Islet of Langerhans (tissue), 1 donor: ENCODE results near the gene DHRS12.

Experiments
- FAIRE-seq: peaks from one replicate; lab custom pipeline; 2011; peaks lifted over from hg19 to GRCh38; lab: Jason Lieb, UNC

Gene DHRS12

DNA sequence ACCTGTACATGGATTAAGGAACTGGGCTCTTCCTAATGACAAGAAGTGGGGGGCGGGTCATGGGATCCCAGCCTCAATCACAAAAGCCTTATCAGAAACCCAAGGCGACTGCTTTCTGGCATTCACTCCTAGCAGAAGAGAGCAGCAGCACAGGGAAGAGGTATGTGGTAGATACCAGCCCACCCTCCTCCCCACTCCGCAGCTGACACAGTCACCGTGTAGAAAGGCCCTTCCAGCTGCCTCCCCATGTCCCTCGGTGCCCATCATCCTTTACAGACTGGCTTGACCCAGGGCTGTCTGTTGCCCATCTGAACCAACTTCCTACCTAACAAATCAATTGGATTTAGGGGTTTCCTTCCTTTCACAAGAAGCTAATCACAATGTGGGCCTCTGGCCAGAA lies 3.1 kb upstream of the DHRS12 start:
- FAIRE-seq = no peak

DNA sequence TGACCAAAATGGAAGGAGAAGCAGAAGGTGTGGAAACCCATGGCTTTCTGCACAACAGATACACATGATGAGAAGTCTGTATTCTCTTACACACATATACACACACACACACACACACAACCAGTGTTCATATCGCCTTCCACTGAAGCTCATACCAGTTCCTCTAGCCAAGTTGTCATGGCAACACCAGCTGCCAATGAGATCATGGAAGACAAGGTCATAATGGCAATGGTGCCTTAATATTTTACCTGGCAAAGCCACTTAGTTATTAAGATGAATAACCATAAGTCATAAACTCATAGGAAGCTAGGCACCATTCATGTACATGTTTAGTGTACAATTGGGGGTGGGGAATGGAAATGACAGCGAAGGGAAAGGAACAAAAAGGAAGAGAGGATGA lies 2.6 kb upstream of the DHRS12 start:
- FAIRE-seq = peak; percentile 13

DNA sequence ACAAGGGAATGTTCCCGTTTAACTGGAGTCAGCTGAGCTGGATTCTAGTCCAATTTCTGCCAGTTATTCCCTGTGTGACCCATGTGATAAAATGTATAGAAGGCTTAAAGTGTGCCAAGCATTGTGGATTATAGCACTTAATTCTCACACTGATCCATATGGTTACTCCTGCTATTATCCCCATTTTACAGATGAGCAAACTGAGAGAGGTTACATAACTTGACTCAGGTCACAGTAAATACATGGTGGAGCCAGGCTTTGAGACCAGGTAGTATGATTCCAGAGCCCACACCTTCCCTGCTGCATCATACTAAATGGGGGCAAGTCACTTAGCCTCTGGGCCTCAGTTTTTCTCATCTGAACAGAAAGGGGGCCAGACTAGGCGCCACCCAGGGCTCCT lies 2.0 kb upstream of the DHRS12 start:
- FAIRE-seq = no peak

DNA sequence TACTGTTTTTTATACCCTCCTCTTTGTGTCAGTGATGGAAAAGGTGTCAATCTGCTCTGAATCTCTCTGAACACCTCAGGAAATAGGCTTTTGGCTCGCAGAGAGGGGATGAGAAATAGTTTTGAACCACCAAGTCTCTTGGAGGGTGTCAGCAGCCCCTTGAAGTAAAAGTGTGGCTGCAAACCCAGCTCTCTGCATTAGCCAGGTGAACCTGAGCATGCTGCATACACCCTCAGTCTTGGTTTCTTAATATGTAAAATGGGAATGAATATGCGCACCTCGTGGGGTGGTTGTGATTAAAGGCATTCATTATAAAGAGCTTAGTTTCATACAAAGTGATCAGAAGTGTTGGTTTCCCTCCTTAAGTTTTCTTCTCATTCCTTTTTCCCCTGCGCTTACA lies 1.4 kb upstream of the DHRS12 start:
- no peak for FAIRE-seq

DNA sequence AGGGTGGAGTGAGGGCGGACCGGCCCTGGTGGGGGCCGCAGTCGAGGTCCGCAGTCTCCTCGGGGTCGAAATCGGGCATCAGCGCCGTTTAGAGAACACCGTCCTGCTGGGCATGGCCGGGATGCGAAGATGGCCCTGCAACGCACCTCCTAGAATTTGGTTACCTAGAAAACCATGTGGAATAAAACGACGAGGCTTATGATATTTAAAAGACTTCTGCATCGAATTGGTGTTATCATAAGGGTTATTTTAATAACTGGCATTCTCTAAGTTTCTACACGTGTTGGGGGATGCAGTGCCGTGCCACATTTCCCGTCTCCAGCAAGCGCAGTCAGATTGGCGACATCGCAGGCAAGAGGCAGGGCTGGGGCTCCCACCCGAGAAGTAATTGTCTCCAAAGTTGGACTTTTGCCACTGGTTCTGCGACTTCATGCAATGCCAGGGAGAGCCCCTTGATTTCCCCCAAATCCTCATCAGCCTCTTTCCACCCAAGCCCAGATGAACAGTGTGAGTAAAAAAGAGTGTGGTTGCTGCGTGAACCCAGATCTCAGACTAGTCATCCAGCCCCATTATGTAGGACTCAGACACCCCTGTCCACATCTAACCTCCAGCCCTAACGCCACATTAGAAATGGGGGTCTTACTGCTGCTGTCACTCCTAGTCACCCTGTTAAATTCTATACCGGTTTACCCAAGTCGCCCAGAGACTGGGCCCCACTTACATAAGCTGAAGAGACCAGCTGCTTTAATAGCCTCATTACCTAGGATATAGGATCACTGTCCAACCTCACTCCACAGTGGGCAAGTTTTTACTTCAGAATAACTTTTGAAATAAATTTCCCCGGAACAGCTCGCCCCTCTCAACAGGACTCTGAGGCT lies 571 bp upstream of the DHRS12 start:
- FAIRE-seq = no peak

DNA sequence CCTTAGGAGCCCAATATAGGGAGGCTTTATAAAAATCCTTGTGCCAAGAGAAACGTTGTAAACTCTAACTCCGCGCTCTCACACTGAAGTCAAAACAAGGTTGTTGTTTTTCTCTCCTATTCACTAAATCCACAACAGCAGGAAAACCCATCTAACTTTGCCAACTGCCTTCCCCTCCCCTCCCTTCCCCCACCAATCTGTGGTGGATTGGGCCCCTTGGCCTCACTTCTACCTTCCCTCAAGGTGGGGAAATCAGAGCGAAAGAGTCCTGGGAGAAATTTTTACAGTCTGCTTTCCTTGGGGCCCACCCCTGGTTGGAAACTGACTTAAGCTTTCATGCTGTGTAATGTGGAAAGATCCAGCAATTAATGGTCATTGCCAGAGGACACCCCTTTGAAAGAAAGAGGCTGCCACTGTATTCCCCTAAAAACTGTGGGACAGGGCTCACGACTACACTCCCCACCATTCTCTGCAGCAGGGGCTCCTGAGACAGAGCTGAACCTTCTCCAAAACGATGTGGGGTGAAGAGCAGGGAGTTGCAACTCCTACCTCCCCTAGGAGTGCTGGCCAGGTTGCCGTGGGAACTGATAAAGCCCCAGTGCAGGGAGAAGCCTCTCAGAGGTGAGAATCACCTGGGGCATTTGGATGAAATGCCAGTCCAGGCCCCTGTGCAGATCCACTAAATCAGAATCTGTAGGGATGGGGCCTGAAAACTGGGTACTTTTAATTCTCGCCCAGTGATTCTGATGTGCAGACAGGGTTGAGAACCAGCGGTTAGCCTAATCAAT lies 1.1 kb downstream of the DHRS12 start:
- FAIRE-seq = no peak

DNA sequence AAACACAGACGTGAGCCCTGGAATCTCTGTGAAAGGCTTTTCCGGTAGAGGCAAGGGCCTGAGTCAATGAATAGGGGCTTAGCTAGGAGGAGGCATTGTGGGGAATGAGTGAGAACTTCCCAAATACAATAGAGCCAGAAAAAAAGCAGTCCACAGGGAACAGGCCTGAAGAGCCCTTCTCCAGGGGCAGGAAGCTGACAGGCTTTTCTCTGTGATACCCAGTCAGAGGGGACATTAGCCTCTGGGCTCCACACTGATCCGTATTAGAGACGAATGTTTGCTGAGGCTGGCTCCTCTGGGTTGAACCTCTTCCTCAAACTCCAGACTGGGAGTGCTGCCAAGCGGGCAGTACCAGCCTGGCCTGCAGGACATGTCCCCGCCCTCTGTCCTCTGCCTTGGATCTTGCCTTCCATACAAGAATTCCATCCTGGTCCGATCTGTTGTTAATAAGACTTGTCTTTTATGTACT lies 2.3 kb downstream of the DHRS12 start:
- no peak for FAIRE-seq

DNA sequence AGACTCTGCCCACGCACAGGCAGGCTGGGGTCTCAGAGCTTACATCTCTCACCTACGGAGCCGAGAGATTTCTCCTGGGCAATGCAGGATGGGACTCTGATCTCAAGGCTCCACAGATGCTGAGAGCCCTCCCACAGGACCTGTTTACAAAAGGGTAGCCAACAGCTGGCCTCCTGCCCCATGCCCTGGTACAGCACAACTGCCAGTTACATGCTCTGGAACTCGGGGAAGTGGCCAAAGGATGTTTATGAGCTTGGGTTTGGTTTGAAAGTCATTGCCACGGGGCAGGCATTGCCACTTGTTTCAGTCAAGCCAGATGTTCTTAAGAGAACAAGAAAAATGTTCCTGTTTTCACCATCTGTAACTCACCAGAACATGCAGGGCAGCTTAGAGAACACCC lies 3.5 kb downstream of the DHRS12 start:
- no peak for FAIRE-seq

DNA sequence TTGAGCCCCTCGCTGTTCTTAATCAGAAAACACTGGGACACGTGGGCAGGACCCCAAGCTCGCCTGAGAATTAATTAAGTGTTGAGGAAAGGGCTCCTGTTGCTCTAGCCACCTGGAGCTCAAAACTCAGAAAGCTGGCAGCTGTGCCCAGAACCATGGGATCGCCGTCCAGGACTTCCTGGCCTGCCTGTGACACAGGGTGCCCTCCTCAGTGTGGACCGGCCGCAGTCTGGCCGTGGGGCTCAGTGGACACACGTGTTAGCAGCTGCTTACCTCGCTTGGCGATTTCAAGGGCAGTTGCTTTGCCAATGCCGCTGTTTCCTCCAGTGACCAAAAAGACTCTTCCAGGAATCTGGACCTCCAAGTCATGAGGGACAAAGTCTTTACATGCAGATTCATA lies 4.7 kb downstream of the DHRS12 start:
- no peak for FAIRE-seq

DNA sequence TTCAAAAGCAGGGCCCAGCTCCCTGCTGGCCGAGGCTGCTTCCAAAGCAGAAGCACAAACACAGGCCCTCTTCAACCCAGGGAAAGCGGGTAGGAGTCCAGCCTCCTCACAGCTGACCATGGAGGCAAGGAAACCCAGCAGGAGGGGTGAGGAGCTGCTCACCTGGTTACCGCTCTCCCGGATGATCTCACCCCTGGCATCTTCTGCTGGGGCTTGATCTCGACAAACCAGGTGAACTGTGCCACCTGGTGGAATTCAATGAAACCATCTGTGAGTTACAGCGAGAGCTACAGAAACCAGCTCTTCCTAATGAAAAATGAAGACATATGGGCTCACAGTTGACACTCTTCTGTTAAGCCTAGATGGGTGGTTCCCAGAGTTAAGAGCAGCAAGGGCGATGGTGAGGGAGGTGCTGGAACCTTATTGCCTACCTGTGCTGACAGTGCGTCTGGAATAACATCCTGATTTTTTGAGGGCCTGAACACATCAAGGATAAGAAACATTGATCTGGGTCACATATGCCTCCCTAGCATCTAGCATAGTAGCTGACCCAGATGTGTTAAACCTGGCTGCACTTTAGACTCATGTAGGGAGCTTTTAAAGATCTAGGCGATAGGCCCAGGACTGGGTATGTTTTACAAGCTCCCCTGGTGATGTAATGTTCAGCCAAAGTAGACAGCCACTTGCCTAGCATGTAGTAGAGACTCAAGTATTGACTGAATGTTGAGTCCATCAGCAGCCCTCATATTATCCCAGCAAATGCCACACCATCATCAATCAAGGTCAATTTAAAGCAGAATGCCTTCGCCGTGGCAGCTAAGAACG lies 6.1 kb downstream of the DHRS12 start:
- FAIRE-seq = peak; percentile 97

DNA sequence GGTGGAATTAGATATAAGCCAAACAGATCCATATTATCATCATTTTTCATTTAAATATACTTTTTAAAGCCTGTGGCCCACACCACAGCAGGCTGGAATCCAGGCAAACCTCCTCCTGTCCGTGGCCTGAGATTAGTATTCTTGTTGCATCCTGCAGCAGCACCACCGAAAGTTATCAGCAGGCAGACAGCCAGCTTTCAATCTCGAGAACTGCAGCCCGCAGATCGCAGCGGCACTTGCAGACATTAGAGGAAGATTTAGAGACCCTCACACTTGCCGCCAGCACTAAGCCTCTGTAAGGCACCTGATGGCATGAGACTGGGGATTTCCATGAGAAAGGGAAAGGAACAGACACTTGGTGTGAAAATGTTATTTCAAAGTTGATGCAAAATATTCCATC lies 7.4 kb downstream of the DHRS12 start:
- FAIRE-seq = no peak

DNA sequence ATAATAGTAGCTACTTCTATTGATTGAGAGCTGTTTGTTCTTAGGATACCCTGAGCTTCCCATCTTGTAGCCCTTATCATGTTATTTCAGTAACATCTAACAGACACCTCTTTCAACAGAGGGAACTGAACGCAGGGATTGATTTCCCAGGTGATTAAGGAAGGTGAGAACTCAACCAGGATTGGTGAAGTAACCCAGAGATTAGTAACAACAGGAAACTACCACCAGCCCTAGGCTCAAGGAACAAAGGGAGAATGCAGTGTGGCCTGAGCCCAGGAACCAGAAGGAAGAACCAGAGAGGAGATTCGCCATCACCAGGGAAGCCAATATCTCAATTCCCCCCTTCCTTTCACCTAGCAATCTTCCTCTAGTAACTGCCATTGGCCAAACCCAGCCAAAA lies 8.5 kb downstream of the DHRS12 start:
- FAIRE-seq = no peak

DNA sequence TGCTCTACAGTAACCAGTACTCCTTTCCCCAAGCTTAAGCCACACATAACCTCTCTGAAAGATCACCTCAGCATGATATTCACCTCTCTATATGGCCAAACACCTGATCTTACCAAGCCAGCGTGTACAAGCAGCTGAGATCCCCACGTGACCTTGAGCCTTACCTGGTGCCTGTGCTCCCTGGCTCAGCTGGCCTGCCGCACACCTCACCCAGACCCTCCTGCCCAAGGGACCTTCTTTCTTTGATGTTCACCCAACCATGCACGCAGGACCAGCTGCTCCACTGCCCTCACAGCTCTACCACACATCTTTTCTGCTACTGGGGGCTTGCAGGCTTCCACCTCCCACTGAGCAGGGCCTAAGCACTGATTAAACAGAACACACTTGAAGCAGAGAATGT lies 9.0 kb downstream of the DHRS12 start:
- no peak for FAIRE-seq

DNA sequence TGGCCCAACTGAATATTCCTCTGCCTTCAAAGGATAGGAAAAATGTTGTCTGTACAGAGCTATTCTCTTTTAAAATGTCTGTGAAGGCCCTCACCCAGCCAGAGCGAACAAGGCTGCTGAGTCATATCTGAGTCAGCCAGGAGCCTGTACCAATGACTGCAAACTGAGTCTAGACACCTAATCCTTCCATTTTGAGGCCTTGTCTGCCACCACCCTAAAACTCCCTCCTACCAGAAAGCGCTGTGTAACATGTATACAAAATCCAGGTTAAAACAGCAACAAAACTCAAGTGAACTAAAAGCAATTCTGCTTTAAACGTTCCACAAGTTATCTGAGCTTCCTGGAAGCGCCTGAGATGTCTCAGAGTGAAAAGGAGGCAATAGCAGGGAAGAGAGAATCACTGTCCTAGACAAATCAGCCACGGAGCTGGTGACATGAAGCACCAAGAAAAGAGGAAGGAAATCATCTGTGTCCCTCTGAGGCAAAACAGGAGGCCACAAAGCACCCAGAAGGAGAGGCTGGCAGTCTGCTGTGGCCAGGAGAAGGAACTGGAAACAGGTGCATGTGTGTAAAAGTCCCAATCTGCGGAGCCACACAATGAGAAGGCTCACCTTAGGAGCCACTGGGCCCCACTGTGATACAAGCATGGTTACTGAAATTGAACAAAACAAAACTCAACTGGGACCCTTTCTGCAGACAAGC lies 10.2 kb downstream of the DHRS12 start:
- no peak for FAIRE-seq

DNA sequence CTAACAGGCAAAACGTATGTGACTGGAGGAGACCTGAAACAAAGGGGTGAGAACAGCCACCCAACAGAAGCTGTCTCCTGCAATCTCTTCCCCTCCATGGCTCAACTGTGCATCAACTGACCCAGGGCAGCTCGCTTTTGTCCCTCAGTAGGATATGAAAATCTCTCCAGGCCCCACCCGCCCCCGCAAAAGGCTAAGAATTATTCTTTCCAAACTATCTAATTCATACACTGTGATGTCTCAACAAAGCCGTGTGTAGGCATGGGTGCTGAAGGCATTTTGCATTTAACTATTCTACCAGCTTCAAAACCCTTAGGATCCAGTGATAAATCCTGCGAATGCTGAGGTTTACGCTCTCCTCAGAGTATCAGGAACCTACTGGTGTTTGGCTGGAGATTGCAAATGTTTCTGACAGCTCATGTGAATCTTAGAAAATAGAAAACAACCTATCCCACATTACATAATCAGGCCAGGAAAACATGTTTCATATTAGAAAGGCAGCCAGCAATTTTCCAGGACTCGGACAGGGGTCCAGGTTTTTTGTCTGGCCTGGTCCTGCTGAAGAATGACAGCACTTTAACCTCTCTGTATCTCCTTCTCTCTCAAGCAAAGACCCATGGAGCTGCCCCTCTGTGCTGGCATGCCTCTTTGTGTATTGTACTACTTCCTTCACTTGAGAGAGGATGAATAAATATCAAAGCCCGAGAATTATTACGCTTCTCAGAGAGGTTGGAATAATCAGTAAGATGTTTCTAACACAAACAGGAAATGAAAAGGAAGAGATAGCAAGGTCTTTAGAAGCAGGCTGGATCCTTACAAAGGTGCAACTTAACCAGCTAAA lies 17.3 kb downstream of the DHRS12 start:
- FAIRE-seq = peak; percentile 47

DNA sequence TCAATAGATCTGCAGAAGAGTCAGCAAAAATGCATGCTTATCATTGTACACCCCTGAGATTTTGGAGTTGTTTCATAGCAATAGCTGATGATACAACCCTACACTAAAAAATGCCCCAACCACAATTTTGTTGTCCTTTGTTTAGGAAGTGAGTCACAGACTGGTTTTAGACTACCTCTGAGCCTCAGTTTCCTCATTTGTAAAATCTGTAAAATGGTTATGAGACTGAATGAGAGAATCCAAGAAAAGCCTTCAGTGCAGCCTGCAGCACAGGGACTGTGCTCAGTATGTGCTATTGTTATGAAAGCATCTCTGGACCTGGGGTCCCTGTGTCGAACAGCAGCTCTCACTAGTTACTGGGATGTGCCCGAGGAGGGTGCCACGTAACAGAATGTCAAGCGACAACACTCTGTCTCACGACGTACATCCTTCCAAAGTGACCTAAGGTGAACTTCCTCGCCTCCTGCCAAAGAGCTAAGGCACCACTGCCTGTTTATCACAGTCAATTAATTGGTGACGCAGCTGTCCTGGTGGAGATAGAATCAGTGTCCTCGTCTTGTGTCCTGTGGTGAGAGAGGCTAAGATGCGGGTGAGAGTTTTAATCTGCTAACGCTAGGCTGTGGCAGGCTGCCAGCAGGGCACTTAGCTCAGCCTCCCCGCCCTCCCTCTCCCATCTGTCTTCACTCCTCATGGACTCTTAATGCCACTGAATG lies 18.1 kb downstream of the DHRS12 start:
- peak; percentile 99 for FAIRE-seq

DNA sequence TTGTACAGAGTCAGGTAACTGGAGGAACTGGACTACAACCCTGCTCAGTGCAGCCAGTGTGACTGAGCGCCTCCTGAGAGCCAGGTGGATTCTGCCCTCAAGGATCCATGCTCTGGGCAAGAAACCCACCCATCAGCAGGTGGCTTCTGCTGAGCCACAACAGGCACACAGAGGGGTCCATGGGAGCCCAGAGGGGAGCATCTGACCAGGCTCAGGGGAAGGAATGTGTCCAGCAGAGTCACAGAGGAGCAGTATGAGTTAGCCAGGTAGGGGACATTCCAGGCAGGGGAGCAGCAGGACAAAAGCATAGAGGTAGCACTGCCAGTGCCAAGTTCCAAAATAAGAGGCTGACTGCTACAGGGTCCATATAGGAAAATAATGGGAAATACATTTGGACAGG lies 19.9 kb downstream of the DHRS12 start:
- FAIRE-seq = no peak

DNA sequence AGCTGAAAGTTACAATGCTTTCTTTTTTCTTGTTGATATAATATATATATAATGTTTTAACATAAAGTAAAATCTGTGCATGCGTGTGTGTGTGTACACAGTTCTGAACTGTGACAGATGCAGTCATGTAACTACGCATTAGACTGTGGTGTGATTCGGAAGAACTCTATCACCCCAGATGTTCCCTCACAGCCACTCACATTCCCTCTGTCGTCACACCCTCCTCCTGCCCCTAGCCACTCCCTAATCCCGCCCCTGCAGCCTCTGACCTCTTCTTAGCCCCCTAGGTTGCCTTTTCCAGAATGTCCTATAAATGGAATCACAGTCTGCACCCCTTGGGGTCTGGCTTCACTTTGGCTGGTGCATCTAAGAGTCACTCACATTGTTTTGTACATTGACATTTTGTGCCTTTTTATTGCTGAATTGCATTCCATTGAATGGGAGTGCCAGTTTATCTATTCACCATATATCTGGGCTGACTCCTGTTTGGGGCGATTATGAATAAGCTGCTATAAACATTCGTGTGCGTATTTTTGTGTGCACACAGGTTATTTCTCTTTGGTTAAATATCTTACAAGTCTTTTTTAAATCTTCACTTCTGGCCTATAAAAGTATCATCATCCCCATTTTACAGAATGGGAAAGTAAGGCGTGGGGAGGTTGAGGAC lies 20.4 kb downstream of the DHRS12 start:
- FAIRE-seq = no peak

DNA sequence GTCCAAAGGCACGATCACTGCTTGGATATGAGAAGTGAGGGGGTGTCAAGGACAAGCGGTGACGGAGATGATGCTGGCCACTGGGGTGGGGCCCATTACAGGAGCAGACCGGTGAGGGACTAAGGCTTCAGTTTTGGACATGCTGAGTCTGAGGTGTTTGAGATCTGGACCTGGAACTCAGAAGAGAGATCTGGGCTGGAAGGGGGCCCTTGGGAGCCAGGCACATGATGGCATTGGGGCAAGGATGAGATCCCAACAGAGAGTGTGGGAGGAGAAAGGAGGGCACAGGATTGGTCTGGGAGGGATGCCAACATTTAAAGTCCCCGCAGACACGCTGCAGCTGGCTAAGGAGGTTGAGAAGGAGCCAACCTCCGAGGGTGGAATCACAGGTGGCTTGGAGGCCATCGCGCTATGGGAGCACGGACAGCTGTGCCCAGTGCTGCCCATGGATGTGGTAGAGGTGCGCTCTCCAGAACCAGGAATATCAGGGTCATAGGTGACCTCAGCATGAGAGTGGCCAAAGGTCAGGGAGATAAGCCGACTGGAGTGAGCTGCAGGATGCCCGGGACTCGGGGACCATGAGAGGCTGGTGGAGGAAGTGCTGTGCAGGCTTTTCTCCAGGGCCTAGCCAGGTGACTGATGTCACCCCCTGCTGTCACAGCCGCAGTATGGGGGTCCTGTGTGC lies 21.8 kb downstream of the DHRS12 start:
- FAIRE-seq = no peak
